GM18868 (cell line): Measurements from ENCODE around the gene BRAF.
"Not testable (repeated sequence)": the region's sequence is repeated elsewhere in the genome, so short reads cannot be mapped to it uniquely, and the experiment has no call there.

Source experiments
- ATAC-seq: cut with Tn5 transposase; IDR thresholded peaks from one replicate; pipeline ENCODE4 v1.9.1; 2021; ENCODE audit warnings: mild to moderate bottlenecking, moderate library complexity; ENCODE audit not compliant: unreplicated experiment

BRAF gene

GRCh38 chr7:140719721-140720120 is 205.0 kb downstream of the BRAF start:
- ATAC-seq: no peak

GRCh38 chr7:140714331-140715040 is 210.2 kb downstream of the BRAF start:
- no peak for ATAC-seq

- not testable (repeated sequence) for ATAC-seq
These were observed 212.3 kb downstream of the BRAF start for GRCh38 chr7:140712392-140712791.

GRCh38 chr7:140708764-140709163 is 216.0 kb downstream of the BRAF start:
- ATAC-seq: not testable (repeated sequence)

GRCh38 chr7:140707132-140707531 is 217.6 kb downstream of the BRAF start:
- ATAC-seq: no peak

GRCh38 chr7:140704205-140704604 is 220.5 kb downstream of the BRAF start:
- no peak for ATAC-seq

GRCh38 chr7:140702774-140703173 is 222.0 kb downstream of the BRAF start:
- no peak for ATAC-seq

GRCh38 chr7:140698477-140698876 is 226.3 kb downstream of the BRAF start:
- no peak for ATAC-seq

- no peak for ATAC-seq
These were observed 227.1 kb downstream of the BRAF start for GRCh38 chr7:140697447-140698143.

- ATAC-seq: peak; percentile 94
These were observed 227.9 kb downstream of the BRAF start, which contains the start of gene NDUFB2 for GRCh38 chr7:140696680-140697446. TSS of gene NDUFB2 (plus strand) at chr7:140696708. CDS start at chr7:140696745, 37 bp downstream.

- ATAC-seq: no peak
These were observed 228.6 kb downstream of the BRAF start for GRCh38 chr7:140696024-140696679.

- no peak for ATAC-seq
These were observed 229.3 kb downstream of the BRAF start for GRCh38 chr7:140695381-140695780.

GRCh38 chr7:140694592-140694991 is 230.1 kb downstream of the BRAF start:
- ATAC-seq: no peak

GRCh38 chr7:140693849-140694248 is 230.9 kb downstream of the BRAF start:
- not testable (repeated sequence) for ATAC-seq

- no peak for ATAC-seq
These were observed 233.2 kb downstream of the BRAF start for GRCh38 chr7:140691376-140692045.

- no peak for ATAC-seq
These were observed 235.3 kb downstream of the BRAF start for GRCh38 chr7:140689199-140690152.

- no peak for ATAC-seq
These were observed 236.4 kb downstream of the BRAF start for GRCh38 chr7:140688341-140688740.

- ATAC-seq: no peak
These were observed 237.8 kb downstream of the BRAF start for GRCh38 chr7:140686921-140687320.

- no peak for ATAC-seq
These were observed 239.2 kb downstream of the BRAF start for GRCh38 chr7:140685407-140686087.
